WI38 (cell line): ENCODE data around the gene PER3.

Source experiments
- H3K4me3 ChIP-seq: 2 replicates; pipeline ENCODE4 v1.5.1; 2011; ENCODE audit warnings: low read depth, mild to moderate bottlenecking, control low read depth, low read length
- TF ChIP-seq, protein P1 (sequence below): IDR thresholded peaks from 2 replicates; pipeline ENCODE4 v1.5.1; 2012; ENCODE audit warnings: low read depth, mild to moderate bottlenecking, control low read depth, low read length

PER3 gene

DNA sequence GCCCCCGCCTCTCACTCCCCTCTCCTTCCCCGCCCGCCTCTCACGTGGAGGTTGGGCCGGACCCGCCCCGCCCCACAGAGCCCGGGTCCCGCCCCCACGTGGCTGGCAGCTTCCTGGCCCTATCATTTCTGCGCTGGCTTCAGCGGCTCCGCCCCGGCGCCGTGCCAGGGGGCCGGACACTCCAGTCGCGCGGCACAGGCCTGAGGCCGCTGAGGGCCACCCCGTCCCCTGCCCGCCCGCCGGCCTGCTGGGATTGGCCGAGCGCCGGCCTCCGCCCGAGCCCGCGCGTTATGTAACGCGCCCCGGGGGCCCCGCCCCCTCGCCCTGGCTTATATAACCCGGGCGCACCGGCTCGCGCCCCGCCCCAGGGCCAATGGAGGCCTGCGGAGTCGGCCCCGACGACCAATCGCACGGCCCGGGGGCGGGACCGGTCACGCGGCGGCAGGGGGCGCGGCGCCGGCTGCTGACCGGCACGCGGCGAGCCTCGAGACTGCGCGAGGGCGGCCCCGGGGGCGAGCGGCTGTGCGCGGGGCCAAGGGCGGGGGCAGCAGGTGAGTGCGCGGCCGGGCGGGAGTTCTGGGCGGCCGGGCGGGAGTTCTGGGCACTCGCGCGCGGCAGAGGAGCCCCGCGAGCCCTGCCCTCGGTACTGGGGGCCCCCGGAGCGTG is at the start of gene PER3:
PER3 (plus strand) TSS at position 466 of the 666 bp plus-strand sequence. CDS start 587 bp downstream, outside the sequence.
- TF ChIP-seq, protein P1, sequence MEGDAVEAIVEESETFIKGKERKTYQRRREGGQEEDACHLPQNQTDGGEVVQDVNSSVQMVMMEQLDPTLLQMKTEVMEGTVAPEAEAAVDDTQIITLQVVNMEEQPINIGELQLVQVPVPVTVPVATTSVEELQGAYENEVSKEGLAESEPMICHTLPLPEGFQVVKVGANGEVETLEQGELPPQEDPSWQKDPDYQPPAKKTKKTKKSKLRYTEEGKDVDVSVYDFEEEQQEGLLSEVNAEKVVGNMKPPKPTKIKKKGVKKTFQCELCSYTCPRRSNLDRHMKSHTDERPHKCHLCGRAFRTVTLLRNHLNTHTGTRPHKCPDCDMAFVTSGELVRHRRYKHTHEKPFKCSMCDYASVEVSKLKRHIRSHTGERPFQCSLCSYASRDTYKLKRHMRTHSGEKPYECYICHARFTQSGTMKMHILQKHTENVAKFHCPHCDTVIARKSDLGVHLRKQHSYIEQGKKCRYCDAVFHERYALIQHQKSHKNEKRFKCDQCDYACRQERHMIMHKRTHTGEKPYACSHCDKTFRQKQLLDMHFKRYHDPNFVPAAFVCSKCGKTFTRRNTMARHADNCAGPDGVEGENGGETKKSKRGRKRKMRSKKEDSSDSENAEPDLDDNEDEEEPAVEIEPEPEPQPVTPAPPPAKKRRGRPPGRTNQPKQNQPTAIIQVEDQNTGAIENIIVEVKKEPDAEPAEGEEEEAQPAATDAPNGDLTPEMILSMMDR: no peak
- peak within 1 kb of the TSS; percentile 60 for H3K4me3 ChIP-seq

GRCh38 chr1:7738044-7738443 is 46.0 kb upstream of the PER3 start:
- TF ChIP-seq, protein P1: no peak
- no peak overlapping the region for H3K4me3 ChIP-seq

GRCh38 chr1:7743346-7743745 is 40.7 kb upstream of the PER3 start:
- H3K4me3 ChIP-seq: no peak overlapping the region
- TF ChIP-seq, protein P1: no peak

- H3K4me3 ChIP-seq: no peak overlapping the region
- TF ChIP-seq, protein P1: no peak
Measured at GRCh38 chr1:7744882-7745281, 39.2 kb upstream of the PER3 start.

DNA sequence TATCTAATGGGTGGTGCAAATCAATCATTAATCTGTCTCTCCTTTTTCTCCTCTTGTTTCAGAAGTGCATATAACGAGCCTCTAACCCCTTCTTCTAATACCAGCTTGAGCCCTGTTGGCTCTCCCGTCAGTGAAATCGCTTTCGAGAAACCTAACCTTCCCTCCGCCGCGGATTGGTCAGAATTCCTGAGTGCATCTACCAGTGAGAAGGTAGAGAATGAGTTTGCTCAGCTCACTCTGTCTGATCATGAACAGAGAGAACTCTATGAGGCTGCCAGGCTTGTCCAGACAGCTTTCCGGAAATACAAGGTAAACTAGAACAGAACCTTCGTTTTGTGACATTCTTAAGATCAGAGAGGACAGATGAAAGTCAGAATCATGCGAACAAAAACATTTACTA is 38.3 kb upstream of the PER3 start:
- H3K4me3 ChIP-seq: no peak overlapping the region
- TF ChIP-seq, protein P1: no peak

DNA sequence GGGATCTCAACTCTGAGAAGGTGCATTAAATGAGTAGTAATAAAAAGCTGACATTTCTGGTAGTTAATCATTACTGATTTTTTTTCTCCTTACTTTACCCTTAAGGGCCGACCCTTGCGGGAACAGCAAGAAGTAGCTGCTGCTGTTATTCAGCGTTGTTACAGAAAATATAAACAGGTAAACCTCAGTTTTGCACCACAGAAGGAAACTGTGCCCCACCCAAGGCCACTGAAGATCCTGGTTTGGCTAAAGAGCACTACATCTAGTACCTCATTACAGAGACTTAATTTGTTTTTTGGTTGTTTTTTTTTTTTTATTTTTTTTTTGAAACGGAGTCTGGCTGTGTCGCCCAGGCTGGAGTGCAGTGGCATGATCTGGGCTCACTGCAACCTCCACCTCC is 36.5 kb upstream of the PER3 start:
- TF ChIP-seq, protein P1: no peak
- no peak overlapping the region for H3K4me3 ChIP-seq

GRCh38 chr1:7749126-7749525 is 35.0 kb upstream of the PER3 start:
- TF ChIP-seq, protein P1: no peak
- H3K4me3 ChIP-seq: no peak overlapping the region
